GM06990 (cell line): Measurements from ENCODE around the gene MBP.

Source experiments
- DNase-seq: peaks from one replicate; pipeline ENCODE4 v3.0.0-alpha.2; 2011; ENCODE audit not compliant: insufficient read length; ENCODE audit errors: extremely low read depth
- H3K27me3 ChIP-seq: replicated peaks from 2 replicates; pipeline ENCODE4 v1.6.0; 2011; ENCODE audit warnings: low read length; ENCODE audit not compliant: control insufficient read depth, insufficient read depth
- H3K36me3 ChIP-seq: 2 replicates; pipeline ENCODE4 v1.5.1; 2011; ENCODE audit warnings: low read length; ENCODE audit not compliant: control insufficient read depth, insufficient read depth
- H3K4me3 ChIP-seq: replicated peaks from 2 replicates; pipeline ENCODE4 v1.5.1; 2011; ENCODE audit warnings: low read depth, mild to moderate bottlenecking, control low read depth, low read length
- TF ChIP-seq, protein P1 (sequence below): IDR thresholded peaks from 2 replicates; pipeline ENCODE4 v1.5.1; 2011; ENCODE audit warnings: low read length, control low read depth, mild to moderate bottlenecking, inconsistent platforms; ENCODE audit not compliant: insufficient read depth, poor library complexity, severe bottlenecking

Gene MBP

DNA sequence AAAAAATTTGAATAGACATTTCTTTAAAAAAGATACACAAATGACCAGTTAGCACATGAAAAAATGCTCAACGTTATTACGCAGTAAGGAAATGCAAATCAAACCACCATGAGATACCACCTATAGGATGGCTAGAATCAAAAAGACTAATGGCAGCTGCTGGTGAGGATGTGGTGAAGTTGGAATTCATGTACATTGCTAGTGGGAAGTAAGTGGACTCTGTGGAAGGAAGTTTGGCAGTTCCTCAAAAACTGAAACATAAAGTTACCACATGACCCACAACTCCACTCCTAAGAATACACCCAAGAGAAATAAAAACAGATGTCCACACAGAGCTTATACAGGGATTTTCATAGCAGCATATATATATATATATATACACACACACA lies 51.2 kb downstream of the MBP start:
- peaks cover 5% of the 10 kb centered on the region for H3K36me3 ChIP-seq
- DNase-seq, result no peak
- TF ChIP-seq, protein P1, sequence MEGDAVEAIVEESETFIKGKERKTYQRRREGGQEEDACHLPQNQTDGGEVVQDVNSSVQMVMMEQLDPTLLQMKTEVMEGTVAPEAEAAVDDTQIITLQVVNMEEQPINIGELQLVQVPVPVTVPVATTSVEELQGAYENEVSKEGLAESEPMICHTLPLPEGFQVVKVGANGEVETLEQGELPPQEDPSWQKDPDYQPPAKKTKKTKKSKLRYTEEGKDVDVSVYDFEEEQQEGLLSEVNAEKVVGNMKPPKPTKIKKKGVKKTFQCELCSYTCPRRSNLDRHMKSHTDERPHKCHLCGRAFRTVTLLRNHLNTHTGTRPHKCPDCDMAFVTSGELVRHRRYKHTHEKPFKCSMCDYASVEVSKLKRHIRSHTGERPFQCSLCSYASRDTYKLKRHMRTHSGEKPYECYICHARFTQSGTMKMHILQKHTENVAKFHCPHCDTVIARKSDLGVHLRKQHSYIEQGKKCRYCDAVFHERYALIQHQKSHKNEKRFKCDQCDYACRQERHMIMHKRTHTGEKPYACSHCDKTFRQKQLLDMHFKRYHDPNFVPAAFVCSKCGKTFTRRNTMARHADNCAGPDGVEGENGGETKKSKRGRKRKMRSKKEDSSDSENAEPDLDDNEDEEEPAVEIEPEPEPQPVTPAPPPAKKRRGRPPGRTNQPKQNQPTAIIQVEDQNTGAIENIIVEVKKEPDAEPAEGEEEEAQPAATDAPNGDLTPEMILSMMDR, result no peak
- H3K4me3 ChIP-seq, result no peak overlapping the region
- H3K27me3 ChIP-seq, result no peaks in the 10 kb centered on the region

DNA sequence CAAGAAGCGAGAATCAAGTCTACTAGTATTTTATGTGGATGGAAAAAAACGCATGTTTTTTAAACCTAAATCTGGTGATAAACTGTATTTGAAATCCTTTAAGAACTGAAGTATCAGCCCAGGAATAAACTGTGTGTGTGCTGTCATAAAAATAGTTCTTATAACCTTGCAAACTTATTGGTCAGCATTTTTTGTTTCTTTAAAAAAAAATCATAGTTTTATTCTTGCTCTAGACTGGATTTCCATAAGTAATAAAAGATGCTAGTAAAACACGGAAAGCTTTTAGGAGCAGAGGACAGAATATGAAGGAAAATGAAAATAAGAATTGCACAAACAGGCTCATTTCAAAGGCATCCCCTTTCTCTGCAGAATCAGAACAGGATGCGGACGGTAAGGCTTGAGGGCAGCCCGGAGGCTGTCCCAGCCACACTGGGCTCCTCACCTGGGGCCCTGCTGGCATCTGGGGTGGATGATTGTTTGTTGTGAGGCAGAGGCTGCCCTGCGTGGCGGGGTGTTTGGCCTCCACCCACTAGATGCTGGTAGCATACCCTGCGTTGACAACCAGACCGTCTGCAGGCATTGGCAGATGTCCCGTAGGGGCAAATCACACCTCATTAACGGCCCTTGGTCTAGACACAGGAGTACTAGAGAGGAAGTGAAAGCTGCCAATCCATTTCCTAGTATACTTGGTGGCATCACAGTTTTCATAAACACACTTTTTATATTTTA lies 52.5 kb downstream of the MBP start:
- peaks cover 7% of the 10 kb centered on the region for H3K36me3 ChIP-seq
- TF ChIP-seq, protein P1, result no peak
- DNase-seq, result peak; percentile 53
- no peak overlapping the region for H3K4me3 ChIP-seq
- no peaks in the 10 kb centered on the region for H3K27me3 ChIP-seq

DNA sequence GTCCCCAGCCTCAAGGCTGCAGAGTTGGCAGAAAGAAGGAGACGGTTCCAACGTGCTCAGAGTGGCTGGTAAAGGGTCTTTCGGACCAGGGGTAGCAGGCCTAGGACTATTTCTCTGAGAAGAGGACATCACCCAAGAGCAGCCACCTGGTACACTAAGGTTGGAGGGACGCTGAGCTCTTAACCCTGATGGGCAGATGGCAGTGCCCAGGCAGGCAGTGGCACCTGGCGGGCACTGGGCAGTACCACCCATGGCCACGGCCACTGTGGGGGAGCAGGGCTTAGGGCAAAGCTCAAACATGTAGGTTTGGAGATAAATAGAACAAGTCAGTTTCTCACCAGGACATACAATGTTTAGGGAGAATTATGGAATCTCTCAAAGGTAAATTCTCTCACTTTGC lies 53.5 kb downstream of the MBP start:
- no peaks in the 10 kb centered on the region for H3K27me3 ChIP-seq
- no peak overlapping the region for H3K4me3 ChIP-seq
- peaks cover 7% of the 10 kb centered on the region for H3K36me3 ChIP-seq
- TF ChIP-seq, protein P1, result no peak
- no peak for DNase-seq

DNA sequence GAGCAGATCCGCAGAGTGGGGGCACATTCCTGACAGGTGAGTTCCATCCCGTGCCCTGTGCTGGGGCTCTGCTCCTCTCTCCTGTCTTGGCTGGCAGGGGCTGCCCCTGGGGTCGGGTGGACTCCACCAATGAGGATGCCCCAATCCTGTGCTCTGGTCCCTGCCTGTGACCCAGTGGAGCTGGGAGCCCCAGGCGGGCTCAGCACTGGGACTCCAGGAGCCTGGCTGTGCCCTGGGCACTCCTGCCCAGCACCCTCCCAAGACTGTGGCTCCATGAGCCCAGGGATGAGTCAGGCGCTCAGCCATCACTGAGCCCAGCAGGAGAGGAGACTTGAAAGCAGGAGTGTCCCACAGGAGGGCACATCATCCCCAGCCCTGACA lies 53.9 kb downstream of the MBP start:
- Histone ChIP-seq H3K27me3 (no peaks in the 10 kb centered on the region), H3K4me3 (no peak overlapping the region), H3K36me3 (peaks cover 7% of the 10 kb centered on the region)
- DNase-seq, result no peak
- TF ChIP-seq, protein P1, result no peak

DNA sequence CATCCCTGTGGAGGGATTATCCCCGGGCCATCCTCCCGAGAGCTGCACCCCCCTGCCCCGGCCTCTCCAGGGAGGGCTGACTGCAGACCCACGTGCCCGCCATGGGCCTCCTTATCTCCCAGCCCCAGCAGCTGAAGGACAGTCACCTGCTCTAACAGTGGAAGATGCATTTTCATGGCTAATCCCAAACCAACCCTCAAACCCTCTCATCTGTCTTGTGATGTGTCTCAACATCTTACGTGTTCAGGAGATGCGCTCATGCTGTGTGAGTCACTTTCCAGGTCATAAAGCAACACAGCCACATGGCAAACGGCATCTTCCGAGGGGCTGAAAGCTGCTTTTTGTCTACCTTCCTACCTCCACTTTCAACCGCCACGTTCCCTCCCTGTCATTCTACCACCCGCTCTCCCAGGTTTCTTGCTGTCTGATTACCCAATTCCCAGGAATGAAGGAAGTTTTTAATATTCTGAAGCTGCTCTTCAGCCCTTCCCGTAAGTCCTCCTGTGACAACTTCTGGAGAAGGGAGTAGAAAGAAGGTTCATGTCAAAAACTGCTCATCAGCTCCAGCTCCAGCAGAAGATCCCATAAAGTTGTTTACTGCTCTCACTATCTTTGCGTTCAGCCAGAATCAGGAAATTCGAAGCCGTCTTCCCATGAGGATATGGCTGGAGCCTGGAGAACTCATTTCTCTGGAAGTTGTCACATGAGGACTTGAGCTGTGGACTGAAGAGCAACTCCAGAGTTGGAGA lies 54.5 kb downstream of the MBP start:
- TF ChIP-seq, protein P1, result no peak
- Histone ChIP-seq H3K4me3 (no peak overlapping the region), H3K36me3 (peaks cover 8% of the 10 kb centered on the region), H3K27me3 (no peaks in the 10 kb centered on the region)
- DNase-seq, result no peak
